AG09319 (cell line): ENCODE measurements around the gene KIF3C.

Experiments used
- DNase-seq: peaks from one replicate; pipeline ENCODE4 v3.0.0-alpha.2; 2010; ENCODE audit warnings: low read depth; ENCODE audit errors: extremely low read depth
- TF ChIP-seq, protein P1 (sequence below): IDR thresholded peaks from 2 replicates; pipeline ENCODE4 v1.5.1; 2011; ENCODE audit warnings: low read depth, mild to moderate bottlenecking, inconsistent platforms, low read length, moderate library complexity

Gene KIF3C

DNA sequence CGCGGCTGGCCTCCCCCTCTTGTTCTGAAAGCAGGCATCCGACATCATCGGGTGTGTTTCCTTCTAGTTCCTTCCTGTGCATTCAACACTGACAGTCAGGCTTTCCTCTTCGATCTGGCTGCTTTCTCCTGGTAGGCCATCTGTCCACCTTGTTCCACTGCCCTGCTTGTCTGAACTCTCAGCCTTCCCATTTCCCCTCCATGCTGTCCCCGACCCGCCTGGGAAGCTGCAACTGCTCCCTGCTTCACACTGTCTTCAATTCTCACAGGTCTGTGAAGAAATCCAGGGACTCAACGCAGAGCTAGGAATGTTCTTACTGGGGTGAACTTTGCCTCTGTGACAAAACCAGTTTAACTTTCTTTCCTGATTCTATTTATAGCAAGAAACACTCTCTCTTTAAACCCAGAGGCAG is 43.0 kb downstream of the KIF3C start:
- DNase-seq, result no peak
- TF ChIP-seq, protein P1, sequence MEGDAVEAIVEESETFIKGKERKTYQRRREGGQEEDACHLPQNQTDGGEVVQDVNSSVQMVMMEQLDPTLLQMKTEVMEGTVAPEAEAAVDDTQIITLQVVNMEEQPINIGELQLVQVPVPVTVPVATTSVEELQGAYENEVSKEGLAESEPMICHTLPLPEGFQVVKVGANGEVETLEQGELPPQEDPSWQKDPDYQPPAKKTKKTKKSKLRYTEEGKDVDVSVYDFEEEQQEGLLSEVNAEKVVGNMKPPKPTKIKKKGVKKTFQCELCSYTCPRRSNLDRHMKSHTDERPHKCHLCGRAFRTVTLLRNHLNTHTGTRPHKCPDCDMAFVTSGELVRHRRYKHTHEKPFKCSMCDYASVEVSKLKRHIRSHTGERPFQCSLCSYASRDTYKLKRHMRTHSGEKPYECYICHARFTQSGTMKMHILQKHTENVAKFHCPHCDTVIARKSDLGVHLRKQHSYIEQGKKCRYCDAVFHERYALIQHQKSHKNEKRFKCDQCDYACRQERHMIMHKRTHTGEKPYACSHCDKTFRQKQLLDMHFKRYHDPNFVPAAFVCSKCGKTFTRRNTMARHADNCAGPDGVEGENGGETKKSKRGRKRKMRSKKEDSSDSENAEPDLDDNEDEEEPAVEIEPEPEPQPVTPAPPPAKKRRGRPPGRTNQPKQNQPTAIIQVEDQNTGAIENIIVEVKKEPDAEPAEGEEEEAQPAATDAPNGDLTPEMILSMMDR, result no peak

DNA sequence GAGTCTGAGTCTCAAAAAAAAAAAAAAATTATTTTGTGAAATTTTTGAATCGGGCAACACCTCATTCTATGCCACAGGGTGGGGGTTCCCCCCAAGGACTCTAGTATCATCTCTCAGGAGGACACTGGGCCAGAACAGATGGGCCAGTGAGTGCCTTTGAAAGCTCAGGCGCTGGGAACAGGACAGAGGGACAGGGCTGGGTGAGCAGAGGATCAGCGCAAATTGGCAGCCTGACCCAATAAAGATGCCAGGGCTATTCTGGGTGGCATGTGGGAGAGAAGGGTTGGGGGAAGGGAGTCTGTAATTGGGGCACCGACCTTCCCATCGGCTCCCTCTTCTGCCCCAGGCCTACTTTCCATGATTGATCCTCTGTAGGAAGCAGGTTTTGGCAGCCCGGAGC is 44.0 kb downstream of the KIF3C start:
- TF ChIP-seq, protein P1, result no peak
- DNase-seq, result no peak

DNA sequence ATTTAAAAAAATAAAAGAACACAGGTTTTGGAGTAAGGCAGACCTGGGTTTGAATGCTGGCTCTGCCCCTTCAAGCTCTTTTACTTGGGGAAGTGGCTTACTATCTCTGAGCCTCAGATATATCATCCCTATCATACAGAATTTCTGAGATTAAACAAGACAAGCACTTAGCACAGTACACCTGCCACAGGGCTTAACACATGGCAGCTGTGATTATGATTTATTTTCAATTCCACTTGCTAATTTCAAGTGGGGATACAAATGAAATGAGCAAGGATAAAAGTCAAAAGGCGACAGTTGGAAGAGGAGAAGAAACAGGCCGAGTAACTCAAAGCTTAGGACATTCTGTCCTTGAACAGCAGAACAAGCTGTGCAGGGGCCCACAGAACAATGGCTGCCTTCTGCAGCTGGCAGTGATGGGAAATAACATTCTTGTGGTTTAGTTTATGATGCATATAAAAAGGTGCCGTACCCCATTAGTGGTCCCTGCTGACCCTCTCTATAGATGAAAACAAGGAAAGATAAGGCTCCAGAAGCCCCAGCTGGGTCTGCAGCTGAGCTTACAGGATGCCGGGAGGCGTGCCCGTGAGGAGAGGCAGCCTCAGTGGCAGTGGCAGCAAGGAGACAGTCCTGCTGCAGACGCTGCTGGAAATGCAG is 45.3 kb downstream of the KIF3C start:
- TF ChIP-seq, protein P1, result no peak
- no peak for DNase-seq

DNA sequence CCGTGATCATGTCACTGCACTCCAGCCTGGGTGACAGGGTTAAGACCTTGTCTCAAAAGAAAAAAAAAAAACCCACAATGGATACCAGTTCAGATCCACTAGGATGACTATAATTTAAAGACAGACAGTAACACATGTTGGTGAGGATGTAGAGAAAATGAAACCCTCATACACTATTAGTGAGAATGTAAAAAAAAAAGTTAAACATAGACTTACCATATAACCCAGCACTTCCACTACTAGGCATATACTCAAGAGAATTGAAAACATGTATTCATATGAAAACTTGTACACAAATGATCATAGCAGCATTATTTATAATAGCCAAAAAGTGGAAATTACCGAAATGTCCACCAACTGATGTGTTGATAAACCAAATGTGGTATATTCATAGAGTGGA is 48.7 kb downstream of the KIF3C start:
- no peak for DNase-seq
- TF ChIP-seq, protein P1, result no peak

DNA sequence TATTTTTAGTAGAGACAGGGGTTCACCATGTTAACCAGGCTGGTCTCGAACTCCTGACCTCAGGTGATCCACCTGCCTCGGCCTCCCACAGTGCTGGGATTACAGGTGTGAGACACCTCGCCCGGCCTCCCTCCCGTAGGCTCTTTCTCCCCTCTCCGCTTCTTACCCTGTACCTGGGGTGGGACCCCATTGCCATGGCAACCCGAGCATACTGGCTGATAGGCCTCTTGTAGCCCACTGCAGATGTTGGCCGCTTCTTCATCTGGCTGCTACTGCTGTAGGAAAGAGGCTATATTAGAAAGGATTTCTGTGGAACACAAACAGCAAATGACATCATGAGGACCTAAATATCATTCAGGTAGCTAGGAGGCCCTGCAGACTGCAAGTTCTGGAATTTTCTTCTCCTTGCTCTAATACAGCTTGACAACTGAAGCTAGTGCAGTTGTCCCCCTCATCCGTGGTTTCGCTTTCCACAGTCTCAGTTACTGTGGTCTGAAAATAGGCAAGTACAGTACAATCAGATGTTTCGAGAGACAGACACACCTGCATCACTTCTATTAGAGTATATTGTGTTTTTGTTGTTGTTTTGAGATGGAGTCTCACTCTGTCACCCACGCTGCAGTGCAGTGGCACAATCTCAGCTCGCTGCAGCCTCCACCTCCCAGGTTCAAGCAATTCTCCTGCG is 52.4 kb downstream of the KIF3C start:
- TF ChIP-seq, protein P1, result no peak
- DNase-seq, result no peak

DNA sequence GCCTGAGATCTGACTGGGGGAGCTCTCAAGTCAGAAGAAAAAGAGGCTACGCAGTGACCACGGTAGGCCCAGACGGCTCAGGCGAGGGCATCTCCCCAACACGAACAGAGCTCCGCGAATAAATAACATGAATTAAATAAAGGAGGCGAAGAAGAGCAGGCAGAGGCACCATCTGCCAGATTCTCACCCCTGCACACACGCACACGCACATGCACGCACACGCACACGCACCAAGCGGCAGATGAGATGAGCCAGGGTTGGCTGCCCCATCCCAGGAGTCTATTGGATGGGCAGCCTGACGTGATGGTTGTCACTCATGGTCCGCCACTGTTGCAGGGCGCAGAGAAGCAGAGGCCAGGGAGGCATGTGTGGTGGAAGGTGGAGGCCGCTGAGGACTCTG is 53.6 kb downstream of the KIF3C start:
- no peak for DNase-seq
- TF ChIP-seq, protein P1, result no peak

DNA sequence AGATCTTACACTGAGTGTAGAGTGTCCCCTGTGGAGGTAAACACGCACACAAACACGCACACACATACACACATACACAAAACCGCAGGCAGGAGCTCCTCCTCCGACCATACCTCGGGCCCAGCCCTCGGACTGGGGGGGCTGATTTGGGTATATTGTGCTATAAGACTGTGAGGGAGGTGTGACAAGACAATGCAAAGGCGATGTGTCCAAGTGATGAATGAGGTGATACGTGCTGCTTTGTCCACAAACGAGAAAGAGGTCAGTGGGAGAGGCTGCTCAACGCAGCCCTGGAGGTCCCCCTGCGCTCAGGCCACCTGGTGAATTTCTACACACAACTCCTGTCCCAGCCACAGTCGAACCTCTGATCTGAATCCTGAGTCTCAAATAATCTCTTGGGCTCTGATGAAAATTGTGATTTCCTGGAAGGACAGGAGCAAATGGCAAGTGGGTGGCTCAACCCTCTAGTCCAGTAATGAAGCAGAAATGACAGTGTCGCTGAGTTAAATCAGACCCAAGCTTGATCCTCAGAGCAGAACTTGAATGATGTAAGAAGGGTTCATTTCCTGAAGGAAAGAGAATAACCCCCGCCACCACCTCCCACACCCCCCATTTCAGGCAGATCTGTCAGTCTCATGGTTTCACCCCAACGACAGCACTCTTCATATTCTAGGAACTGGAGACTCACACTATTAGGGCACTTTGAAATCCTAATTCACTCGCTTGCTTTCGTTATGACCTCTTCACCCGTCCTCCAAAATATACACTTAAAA is 55.1 kb downstream of the KIF3C start:
- TF ChIP-seq, protein P1, result no peak
- no peak for DNase-seq
